Measurements from ENCODE around the gene CEL.
"Not testable (repeated sequence)": the region's sequence is repeated elsewhere in the genome, so short reads cannot be mapped to it uniquely, and the experiment has no call there.

Gene CEL

DNA sequence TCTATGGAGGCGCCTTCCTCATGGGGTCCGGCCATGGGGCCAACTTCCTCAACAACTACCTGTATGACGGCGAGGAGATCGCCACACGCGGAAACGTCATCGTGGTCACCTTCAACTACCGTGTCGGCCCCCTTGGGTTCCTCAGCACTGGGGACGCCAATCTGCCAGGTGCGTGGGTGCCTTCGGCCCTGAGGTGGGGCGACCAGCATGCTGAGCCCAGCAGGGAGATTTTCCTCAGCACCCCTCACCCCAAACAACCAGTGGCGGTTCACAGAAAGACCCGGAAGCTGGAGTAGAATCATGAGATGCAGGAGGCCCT is 3.2 kb downstream of the CEL start:
- no peak for DNase-seq

DNA sequence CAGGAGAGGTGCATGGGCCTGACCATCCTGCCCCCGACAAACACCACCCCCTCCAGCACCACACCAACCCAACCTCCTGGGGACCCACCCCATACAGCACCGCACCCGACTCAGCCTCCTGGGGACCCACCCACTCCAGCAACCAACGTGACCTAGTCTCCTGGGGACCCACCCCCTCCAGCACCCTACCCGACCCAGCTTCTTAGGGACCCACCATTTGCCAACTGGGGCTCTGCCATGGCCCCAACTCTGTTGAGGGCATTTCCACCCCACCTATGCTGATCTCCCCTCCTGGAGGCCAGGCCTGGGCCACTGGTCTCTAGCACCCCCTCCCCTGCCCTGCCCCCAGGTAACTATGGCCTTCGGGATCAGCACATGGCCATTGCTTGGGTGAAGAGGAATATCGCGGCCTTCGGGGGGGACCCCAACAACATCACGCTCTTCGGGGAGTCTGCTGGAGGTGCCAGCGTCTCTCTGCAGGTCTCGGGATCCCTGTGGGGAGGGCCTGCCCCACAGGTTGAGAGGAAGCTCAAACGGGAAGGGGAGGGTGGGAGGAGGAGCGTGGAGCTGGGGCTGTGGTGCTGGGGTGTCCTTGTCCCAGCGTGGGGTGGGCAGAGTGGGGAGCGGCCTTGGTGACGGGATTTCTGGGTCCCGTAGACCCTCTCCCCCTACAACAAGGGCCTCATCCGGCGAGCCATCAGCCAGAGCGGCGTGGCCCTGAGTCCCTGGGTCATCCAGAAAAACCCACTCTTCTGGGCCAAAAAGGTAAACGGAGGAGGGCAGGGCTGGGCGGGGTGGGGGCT is 4.6 kb downstream of the CEL start:
- DNase-seq, result no peak

- no peak for DNase-seq
These were observed 5.2 kb downstream of the CEL start for GRCh38 chr9:133067006-133067405.

DNA sequence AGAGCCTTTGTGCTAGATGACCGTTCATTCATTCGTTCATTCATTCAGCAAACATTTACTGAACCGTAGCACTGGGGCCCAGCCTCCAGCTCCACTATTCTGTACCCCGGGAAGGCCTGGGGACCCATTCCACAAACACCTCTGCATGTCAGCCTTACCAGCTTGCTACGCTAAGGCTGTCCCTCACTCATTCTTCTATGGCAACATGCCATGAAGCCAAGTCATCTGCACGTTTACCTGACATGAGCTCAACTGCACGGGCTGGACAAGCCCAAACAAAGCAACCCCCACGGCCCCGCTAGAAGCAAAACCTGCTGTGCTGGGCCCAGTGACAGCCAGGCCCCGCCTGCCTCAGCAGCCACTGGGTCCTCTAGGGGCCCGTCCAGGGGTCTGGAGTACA is 6.0 kb downstream of the CEL start:
- DNase-seq, result no peak

DNA sequence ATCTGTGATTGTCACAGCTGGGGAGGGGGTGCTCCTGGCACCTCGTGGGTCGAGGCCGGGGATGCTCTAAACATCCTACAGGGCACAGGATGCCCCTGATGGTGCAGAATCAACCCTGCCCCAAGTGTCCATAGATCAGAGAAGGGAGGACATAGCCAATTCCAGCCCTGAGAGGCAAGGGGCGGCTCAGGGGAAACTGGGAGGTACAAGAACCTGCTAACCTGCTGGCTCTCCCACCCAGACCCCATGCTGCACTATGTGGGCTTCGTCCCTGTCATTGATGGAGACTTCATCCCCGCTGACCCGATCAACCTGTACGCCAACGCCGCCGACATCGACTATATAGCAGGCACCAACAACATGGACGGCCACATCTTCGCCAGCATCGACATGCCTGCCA is 6.7 kb downstream of the CEL start:
- not testable (repeated sequence) for DNase-seq

DNA sequence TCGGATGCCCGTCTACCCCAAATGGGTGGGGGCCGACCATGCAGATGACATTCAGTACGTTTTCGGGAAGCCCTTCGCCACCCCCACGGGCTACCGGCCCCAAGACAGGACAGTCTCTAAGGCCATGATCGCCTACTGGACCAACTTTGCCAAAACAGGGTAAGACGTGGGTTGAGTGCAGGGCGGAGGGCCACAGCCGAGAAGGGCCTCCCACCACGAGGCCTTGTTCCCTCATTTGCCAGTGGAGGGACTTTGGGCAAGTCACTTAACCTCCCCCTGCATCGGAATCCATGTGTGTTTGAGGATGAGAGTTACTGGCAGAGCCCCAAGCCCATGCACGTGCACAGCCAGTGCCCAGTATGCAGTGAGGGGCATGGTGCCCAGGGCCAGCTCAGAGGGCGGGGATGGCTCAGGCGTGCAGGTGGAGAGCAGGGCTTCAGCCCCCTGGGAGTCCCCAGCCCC is 8.8 kb downstream of the CEL start:
- DNase-seq, result not testable (repeated sequence)

GRCh38 chr9:133070985-133071384 is 9.2 kb downstream of the CEL start:
- not testable (repeated sequence) for DNase-seq

DNA sequence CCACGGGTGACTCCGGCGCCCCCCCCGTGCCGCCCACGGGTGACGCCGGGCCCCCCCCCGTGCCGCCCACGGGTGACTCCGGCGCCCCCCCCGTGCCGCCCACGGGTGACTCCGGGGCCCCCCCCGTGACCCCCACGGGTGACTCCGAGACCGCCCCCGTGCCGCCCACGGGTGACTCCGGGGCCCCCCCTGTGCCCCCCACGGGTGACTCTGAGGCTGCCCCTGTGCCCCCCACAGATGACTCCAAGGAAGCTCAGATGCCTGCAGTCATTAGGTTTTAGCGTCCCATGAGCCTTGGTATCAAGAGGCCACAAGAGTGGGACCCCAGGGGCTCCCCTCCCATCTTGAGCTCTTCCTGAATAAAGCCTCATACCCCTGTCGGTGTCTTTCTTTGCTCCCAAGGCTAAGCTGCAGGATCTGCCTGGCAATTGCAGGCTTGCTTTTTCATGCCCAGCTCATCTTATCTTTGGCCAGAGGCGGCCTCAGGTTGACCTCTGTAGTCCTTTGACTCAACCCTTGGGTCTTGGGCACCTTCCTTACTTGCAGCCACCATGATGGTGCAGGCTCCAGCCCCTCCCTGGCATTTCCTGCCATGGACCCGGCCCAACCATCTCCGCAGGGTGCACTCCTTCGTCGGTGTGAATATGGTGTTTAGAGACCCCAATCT is 9.8 kb downstream of the CEL start:
- DNase-seq, result no peak

- DNase-seq, result not testable (repeated sequence)
These were observed 10.4 kb downstream of the CEL start for GRCh38 chr9:133072210-133072609.

GRCh38 chr9:133073086-133074014 is 11.6 kb downstream of the CEL start:
- DNase-seq, result no peak

DNA sequence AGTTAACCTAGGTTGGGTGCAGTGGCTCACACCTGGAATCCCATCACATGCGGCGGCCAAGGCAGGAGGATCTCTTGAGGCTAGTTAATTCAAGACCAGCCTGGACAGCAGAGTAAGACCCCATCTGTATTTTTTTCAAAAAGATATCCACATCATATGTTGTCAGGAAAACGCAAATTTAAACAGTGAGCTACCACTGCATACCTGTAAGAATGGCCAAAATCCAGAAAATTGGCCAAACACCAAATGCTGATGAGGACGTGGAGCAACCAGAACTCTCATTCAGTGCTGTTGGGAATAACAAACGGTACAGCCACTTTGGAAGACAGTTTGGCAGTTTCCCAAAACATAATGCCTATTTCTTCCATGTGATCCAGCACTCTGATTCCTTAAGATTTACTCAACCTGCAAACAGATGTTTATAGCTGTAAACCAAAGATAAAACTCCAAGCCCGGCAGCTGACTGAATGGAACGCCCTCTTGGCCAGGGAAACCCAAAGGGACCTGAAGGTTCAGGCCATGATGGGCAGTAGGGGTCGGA is 12.4 kb downstream of the CEL start:
- DNase-seq, result no peak

DNA sequence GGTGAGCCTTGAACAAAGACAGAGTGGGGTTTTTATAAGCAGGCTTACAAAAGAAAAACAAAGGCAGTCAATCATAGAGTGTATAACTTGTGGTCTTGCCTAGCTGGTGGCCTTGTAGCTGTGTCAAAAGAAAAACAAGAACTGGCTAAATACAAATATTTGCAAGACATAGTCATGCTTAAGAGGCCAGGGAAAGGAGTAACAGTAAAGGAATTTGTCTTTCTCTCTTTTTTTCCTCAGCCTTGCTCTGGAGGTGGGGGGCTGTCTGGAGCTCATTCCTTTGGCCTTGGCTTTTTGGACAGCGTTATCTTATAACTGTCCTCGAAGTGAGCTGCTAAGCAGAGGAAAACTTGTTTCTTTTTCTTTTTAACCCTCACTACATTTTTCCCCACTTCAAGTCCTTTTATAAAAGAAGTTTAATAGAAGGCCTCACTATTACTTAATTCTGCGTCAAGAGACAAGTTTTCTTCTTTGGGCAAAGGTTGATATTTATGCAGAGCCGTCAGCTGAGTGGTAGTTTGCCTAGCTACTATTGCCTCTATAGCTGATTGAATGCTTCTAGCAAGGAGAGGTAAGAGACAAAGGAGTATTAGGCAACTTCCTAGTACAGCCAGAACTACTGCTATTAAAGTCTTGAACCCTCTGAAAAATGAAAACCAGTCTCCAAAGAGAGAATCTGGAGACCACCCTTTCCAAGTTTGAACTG is 14.3 kb downstream of the CEL start:
- DNase-seq, result no peak

DNA sequence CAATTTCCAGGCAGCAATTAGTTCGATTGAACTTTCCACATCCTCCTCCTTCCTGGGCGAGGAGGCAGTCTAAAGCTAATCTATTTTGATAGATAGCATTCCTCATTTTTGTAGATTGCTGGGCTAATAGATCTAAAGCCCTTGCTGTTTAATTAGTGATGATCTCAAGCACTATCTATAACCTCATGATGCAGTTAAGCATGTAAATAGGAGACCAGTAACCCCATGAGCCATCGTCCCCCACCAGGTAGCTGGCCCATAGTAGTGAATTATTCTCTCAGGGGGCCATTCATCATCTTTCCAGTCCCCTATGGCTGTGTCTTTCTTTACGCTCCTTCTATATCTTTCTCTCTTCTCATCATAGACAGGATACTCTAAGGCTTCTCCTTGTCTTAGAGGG is 14.9 kb downstream of the CEL start:
- no peak for DNase-seq

GRCh38 chr9:133078486-133078885 is 16.7 kb downstream of the CEL start:
- DNase-seq, result no peak

DNA sequence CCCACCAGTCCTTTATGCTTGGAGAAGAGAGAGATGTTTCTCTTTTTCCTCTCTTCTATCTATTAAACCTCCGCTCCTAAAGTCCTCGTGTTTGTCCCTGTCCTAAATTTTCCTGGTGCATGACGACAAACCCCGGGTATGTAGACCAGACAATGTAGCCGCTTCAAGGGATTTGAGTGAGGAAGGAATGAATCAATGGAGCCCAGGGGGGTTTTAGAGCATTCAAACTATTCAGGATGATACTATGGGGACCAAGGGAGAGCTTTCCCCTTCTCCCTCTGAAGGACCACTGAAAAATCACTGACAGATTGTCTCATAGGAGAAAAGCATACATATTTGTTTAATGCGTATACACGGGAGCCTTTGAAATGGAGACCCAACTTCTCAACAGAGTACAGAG is 18.4 kb downstream of the CEL start:
- no peak for DNase-seq

GRCh38 chr9:133080786-133081779 is 19.3 kb downstream of the CEL start:
- not testable (repeated sequence) for DNase-seq

DNA sequence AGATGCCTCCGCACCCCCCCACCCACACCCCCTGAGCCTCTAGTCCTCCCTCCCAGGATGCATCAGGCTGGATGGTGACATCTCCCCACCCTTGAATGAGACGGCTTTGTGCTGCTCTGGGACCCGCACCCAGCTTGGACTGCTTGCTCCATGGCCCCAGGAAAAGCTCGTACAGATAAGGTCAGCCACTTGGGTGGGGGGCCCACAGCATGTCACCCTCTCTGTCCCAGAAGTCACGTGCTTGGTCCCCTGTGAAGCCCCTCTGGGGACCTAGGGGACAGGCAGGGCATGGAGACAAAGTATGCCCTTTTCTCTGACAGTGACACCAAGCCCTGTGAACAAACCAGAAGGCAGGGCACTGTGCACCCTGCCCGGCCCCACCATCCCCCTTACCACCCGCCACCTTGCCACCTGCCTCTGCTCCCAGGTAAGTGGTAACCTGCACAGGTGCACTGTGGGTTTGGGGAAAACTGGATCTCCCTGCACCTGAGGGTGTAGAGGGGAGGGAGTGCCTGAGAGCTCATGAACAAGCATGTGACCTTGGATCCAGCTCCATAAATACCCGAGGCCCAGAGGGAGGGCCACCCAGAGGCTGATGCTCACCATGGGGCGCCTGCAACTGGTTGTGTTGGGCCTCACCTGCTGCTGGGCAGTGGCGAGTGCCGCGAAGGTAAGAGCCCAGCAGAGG is 20.3 kb downstream of the CEL start:
- DNase-seq, result not testable (repeated sequence)

- DNase-seq, result not testable (repeated sequence)
These were observed 21.9 kb downstream of the CEL start for GRCh38 chr9:133083688-133084087.

DNA sequence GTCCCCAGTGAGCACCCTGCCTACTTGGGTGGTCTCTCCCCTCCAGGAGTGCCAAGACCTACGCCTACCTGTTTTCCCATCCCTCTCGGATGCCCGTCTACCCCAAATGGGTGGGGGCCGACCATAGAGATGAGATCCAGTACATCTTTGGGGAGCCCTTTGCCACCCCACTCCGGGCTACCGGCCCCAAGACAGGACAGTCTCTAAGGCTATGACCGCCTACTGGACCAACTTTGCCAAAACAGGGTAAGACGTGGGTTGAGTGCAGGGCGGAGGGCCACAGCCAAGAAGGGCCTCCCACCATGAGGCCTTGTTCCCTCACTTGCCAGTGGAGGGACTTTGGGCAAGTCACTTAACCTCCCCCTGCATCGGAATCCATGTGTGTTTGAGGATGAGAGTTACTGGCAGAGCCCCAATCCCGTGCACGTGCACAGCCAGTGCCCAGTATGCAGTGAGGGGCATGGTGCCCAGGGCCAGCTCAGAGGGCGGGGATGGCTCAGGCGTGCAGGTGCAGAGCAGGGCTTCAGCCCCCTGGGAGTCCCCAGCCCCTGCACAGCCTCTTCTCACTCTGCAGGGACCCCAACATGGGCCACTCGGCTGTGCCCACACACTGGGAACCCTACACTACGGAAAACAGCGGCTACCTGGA is 24.6 kb downstream of the CEL start:
- DNase-seq, result not testable (repeated sequence)

DNA sequence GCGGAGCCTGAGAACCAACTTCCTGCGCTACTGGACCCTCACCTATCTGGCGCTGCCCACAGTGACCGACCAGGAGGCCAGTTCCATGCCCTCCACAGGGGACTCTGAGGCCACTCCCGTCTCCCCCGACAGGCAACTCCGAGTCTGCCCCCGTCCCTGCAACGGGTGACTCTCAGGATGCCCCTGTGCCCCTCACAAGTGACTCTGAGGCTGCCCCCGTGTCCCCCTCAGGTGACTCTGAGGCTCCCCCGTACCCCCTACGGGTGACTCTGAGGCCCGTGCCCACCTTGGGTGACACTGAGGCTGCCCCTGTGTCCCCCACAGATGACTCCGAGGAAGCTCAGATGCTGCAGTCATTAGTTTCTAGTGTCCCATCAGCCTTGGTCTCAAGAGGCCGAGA is 25.1 kb downstream of the CEL start:
- DNase-seq, result no peak

All from stimulated activated CD4-positive, alpha-beta T cell treated with anti-CD3 and anti-CD28 coated beads, Interleukin-2, amount 100 ng/mL, for 48 hours (primary cell).